Kidney (tissue), 14 donors: ENCODE data around the gene TNIP1. TPM values are rescaled to one million over a fixed set of nuclear protein-coding genes. Genes with fewer than 3 reads are reported as not detected.
A peak's percentile ranks its signal among the peaks of the same experiment; 100 is the strongest.

Source experiments
- DNase-seq, 5 donors: peaks; one replicate each; pipeline ENCODE4 v3.0.0-alpha.2; 2013 to 2020
- FAIRE-seq: peaks from 2 replicates; lab custom pipeline; 2012; peaks lifted over from hg19 to GRCh38; lab: Jason Lieb, UNC
- H3K27ac ChIP-seq, 2 donors: one replicate each; pipeline ENCODE4 v1.7.0; 2013; ENCODE audit warnings: low read depth in 2 of 2, low read length in 2 of 2, inconsistent platforms in 1 of 2
- H3K27me3 ChIP-seq: one replicate; pipeline ENCODE4 v1.7.1; 2013; ENCODE audit warnings: low read length, inconsistent platforms; ENCODE audit not compliant: control insufficient read depth, insufficient read depth
- H3K36me3 ChIP-seq, 3 donors: one replicate each; pipeline versions ENCODE4 v1.7.0 to v1.7.1; 2013; ENCODE audit warnings: low read length in 3 of 3, control low read depth in 1 of 3, inconsistent platforms in 1 of 3; ENCODE audit not compliant: insufficient read depth in 3 of 3, control insufficient read depth in 2 of 3
- H3K4me1 ChIP-seq, 3 donors: one replicate each; pipeline versions ENCODE4 v1.7.0 to v1.7.1; 2013; ENCODE audit warnings: low read length in 3 of 3, inconsistent platforms in 1 of 3, low read depth in 1 of 3; ENCODE audit not compliant: control insufficient read depth in 2 of 3, insufficient read depth in 2 of 3
- H3K4me3 ChIP-seq, 3 donors: one replicate each; pipeline versions ENCODE4 v1.7.0 to v1.8.1; 2013; ENCODE audit warnings: low read length in 3 of 3, control low read depth in 1 of 3, inconsistent platforms in 1 of 3
- H3K9ac ChIP-seq, 3 donors: one replicate each; pipeline versions ENCODE4 v1.7.0 to v1.7.1; 2013; ENCODE audit warnings: low read length in 3 of 3, control low read depth in 1 of 3, inconsistent platforms in 1 of 3
- H3K9me3 ChIP-seq, 3 donors: one replicate each; pipeline versions ENCODE4 v1.7.0 to v1.7.1; 2013; ENCODE audit warnings: low read length in 3 of 3, control low read depth in 1 of 3, inconsistent platforms in 1 of 3; ENCODE audit not compliant: control insufficient read depth in 2 of 3, insufficient read depth in 1 of 3
- CTCF ChIP-seq: IDR thresholded peaks from 3 replicates; pipeline ENCODE4 v1.5.1; 2012; ENCODE audit warnings: mild to moderate bottlenecking, moderate library complexity, borderline replicate concordance; ENCODE audit not compliant: insufficient read depth; ENCODE audit errors: extremely low read depth
- intact Hi-C: fragments of 100-400 bp; cut with DNase I; formaldehyde crosslinking; loops from one replicate; pipeline ENCODE4 v1.11.1; 2022
- polyA plus RNA-seq: library from polyadenylated mRNA; stranded (reverse); fragments of 350-450 nt; fragmentation: Illumina TruSeq; extraction: RNeasy Lipid Tissue Mini Kit (QIAGEN cat#74804); gene quantifications from one replicate; pipeline ENCODE4 v1.2.3, GENCODE V29; 2014; ENCODE audit warnings: low read depth, low replicate concordance; ENCODE audit not compliant: insufficient read depth
- total RNA-seq: library from RNA; stranded (reverse); fragmentation: NEBNext Ultra II Directional; extraction: Animal tissue kit (Norgen Biotek cat#: 25700); gene quantifications from one replicate; pipeline ENCODE4 v1.2.1, GENCODE V29; 2021
- donor health status: control.
- donor health status: control.
- donor health status: control.
- donor health status: control.
- donor health status: control.
- donor health status: DM: yes; HTN: yes; CAD: no.
- donor health status: Normal renal cell carcinoma (clear cell type).

TNIP1 gene
- total and polyA plus RNA-seq, 2 donors from 2014 or later = 109 to 132 TPM

- H3K36me3 ChIP-seq = peaks cover 0 to 40% (median 36%) of the 10 kb centered on the region in 3 donors
- H3K27me3 ChIP-seq = no peaks in the 10 kb centered on the region
- intact Hi-C loops = no loop called here
- H3K4me3 ChIP-seq = peak within 1 kb of the TSS; percentile 56 to 94 (median 92)
- H3K9me3 ChIP-seq = no peaks in the 10 kb centered on the region
- peak within 1 kb of the TSS; percentile 20 to 96 (median 94) for H3K9ac ChIP-seq
- no peak for TF ChIP-seq CTCF
- H3K4me1 ChIP-seq = peaks cover 0 to 53% (median 24%) of the 10 kb centered on the region in 3 donors
- DNase-seq (peak; percentile 88 to 97 (median 90)), FAIRE-seq (peak; percentile 88)
- peak within 1 kb of the TSS; percentile 96 to 98 for H3K27ac ChIP-seq
Observed at GRCh38 chr5:151020304-151021110, 60.3 kb downstream of the TNIP1 start, which contains the start of gene GPX3. Gene GPX3, plus strand, starts transcription at chr5:151020591. Its CDS starts 64 bp downstream, at chr5:151020655.

GRCh38 chr5:151019331-151019730, 61.5 kb downstream of the TNIP1 start:
- Histone ChIP-seq H3K4me3 (peak overlapping the region in 2 of 3 donors; percentile 92 to 94), H3K36me3 (peaks cover 0 to 29% (median 27%) of the 10 kb centered on the region in 3 donors), H3K27ac (peak overlapping the region; percentile 96 to 98), H3K9me3 (no peaks in the 10 kb centered on the region), H3K4me1 (peaks cover 0 to 56% (median 27%) of the 10 kb centered on the region in 3 donors), H3K9ac (peak overlapping the region in 1 of 3 donors; percentile 94), H3K27me3 (no peaks in the 10 kb centered on the region)
- TF ChIP-seq CTCF = no peak
- DNase-seq (no peak), FAIRE-seq (no peak)
- intact Hi-C loops = no loop called here

GRCh38 chr5:151018846-151019245, 62.0 kb downstream of the TNIP1 start:
- peak overlapping the region in 1 of 3 donors; percentile 10 for H3K9ac ChIP-seq
- peak overlapping the region; percentile 75 to 98 for H3K27ac ChIP-seq
- peaks cover 0 to 54% (median 22%) of the 10 kb centered on the region in 3 donors for H3K4me1 ChIP-seq
- no peaks in the 10 kb centered on the region for H3K9me3 ChIP-seq
- FAIRE-seq = no peak
- DNase-seq = no peak
- H3K4me3 ChIP-seq = peak overlapping the region in 2 of 3 donors; percentile 17 to 92
- intact Hi-C loops = no loop called here
- no peaks in the 10 kb centered on the region for H3K27me3 ChIP-seq
- H3K36me3 ChIP-seq = peaks cover 0 to 24% (median 23%) of the 10 kb centered on the region in 3 donors
- no peak for TF ChIP-seq CTCF
